Spleen (tissue), 7 donors: ENCODE measurements around the gene USP36.

Experiments
- CTCF ChIP-seq, 11 experiments: fragments of 200-600 bp in 7 of 11; fragments of 450-650 bp in 4 of 11; sonication (generic) in 4 of 11; IDR thresholded peaks in 8 of 11; conservative IDR thresholded peaks in 3 of 11; 1 replicate in 7 of 11; 2 replicates in 4 of 11; pipeline versions ENCODE4 v1.4.0 to v1.8.0; 2016 to 2021; ENCODE audit warnings: antibody characterized with exemption in 11 of 11, inconsistent platforms in 4 of 11, mild to moderate bottlenecking in 1 of 11
- POLR2A ChIP-seq, 3 donors: fragments of 450-650 bp; IDR thresholded peaks; one replicate each; pipeline ENCODE4 v1.5.1; 2017; ENCODE audit warnings: antibody characterized with exemption in 3 of 3, mild to moderate bottlenecking in 1 of 3
- donor health status: DM: no; HTN: no; CAD: no; lungs with moderate emphysema.
- donor health status: DM: no; HTN: no; CAD: no.
- donor health status: DM: no; HTN: no; CAD: no.

GRCh38 chr17:78767806-78768205 is 72.8 kb downstream of the USP36 start:
- TF ChIP-seq CTCF (IDR thresholded peaks at IDR 0.05 in 8 of 11, conservative IDR thresholded peaks at IDR 0.05 in 3 of 11) = no peak
- no peak for TF ChIP-seq POLR2A (IDR thresholded peaks at IDR 0.05)
